Measurements from ENCODE around the gene SCN1B.

Gene SCN1B

DNA sequence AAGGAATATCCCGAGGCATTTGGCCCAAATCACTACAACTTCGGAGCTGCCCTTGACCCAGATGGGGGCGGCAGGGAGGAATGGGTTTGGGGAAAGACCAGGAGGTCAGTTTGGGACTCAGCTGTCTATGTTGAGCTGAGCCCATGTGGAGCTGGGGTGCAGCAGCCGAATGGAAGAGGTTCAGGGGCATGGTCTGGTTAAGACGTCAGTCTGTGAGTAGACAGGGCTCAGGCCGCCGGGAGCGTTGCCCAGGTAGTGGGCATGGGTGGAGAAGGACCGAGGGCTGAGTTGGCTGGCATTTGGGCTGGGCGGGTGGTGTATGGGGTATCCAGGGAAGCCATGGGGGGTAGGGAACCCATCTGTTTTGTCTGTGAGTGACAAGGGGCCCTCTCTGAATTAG, 9.3 kb upstream of the SCN1B start:
- TF ChIP-seq, protein P1, sequence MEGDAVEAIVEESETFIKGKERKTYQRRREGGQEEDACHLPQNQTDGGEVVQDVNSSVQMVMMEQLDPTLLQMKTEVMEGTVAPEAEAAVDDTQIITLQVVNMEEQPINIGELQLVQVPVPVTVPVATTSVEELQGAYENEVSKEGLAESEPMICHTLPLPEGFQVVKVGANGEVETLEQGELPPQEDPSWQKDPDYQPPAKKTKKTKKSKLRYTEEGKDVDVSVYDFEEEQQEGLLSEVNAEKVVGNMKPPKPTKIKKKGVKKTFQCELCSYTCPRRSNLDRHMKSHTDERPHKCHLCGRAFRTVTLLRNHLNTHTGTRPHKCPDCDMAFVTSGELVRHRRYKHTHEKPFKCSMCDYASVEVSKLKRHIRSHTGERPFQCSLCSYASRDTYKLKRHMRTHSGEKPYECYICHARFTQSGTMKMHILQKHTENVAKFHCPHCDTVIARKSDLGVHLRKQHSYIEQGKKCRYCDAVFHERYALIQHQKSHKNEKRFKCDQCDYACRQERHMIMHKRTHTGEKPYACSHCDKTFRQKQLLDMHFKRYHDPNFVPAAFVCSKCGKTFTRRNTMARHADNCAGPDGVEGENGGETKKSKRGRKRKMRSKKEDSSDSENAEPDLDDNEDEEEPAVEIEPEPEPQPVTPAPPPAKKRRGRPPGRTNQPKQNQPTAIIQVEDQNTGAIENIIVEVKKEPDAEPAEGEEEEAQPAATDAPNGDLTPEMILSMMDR (IDR thresholded peaks at IDR 0.05; ENCODE audit: insufficient read depth, low read depth, low read length, missing control alignments), result no peak
- no peak for DNase-seq (ENCODE audit: low read depth)
- H3K4me3 ChIP-seq (ENCODE audit: low read length), result no peak overlapping the region

DNA sequence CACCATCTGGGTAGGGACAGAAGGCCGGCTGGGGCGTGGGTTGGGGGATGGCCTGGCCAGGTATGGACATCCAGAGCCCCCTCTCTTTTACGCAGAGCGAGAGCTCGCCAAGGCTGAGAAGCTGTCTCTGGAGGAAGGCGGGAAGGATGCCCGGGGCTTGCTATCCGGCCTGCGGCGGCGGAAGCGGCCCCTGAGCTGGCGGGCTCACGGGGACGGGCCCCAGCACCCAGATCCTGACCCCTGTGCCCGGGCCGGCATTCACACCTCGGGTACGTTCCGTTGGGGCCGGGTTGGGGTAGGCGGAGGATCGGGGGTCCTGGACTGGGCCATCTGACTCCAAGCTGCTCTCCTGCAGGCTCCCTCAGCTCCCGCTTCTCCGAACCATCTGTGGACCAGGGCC, 8.7 kb upstream of the SCN1B start:
- DNase-seq (ENCODE audit: low read depth), result no peak
- TF ChIP-seq, protein P1 (IDR thresholded peaks at IDR 0.05; ENCODE audit: insufficient read depth, low read depth, low read length, missing control alignments), result no peak
- no peak overlapping the region for H3K4me3 ChIP-seq (ENCODE audit: low read length)

DNA sequence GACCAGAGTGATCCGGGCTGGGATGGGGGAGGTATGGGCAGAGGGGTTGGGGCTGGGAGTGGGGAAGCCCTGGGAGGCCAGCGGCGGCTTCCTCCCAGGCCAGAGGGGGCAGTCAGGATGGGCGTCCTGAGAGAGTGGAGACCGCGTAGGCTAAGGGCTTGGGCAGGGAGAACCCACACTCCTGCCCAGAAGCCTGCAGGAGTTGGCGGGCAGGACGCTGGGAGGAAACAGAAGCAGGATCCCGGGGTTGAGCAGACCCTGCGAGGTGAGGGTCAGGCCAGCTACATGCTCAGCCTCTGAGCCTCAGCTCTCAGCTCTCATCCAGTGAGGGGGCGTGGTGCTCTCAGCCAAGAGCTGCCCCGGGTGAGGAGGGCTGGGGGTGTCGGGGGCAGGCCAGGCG, 7.8 kb upstream of the SCN1B start:
- no peak overlapping the region for H3K4me3 ChIP-seq (ENCODE audit: low read length)
- TF ChIP-seq, protein P1 (IDR thresholded peaks at IDR 0.05; ENCODE audit: insufficient read depth, low read depth, low read length, missing control alignments), result no peak
- DNase-seq (ENCODE audit: low read depth), result no peak

DNA sequence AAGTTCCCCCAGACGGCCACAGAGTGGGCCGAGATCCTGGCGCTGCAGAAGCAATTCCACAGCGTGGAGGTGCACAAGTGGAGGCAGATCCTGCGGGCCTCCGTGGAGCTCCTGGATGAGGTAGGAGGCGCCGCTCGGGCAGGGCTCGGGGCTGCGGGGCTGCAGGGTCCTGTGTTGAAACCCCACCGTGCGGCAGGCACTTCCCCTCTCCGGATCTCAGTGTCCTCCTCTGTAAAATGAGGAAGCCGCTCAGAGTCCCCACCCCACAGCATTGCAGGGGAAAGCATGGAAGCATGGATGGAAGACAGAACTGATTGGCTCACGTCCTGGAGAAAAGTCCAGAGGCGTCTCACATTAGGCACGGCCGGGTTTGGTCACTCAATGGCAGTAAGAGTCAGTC, 6.8 kb upstream of the SCN1B start:
- TF ChIP-seq, protein P1 (IDR thresholded peaks at IDR 0.05; ENCODE audit: insufficient read depth, low read depth, low read length, missing control alignments), result no peak
- H3K4me3 ChIP-seq (ENCODE audit: low read length), result no peak overlapping the region
- no peak for DNase-seq (ENCODE audit: low read depth)

DNA sequence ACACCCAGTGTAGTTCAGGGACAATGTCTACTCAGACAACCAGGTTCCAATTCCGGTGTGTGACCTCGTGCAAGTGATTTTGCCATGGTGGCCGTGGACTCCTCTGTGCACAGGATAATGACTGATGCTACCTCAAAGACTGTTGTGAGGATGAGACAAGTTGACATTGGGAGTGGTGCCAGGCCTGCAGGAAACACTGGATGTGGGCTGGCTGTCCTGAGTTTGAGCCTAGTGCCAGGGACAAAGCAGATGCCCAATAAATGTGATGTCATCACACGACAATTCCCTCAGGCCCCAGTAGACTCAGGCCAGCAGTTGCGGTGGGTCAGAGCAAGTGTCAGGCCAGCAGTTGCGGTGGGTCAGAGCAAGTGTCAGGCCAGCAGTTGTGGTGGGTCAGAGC, 6.2 kb upstream of the SCN1B start:
- no peak overlapping the region for H3K4me3 ChIP-seq (ENCODE audit: low read length)
- DNase-seq (ENCODE audit: low read depth), result no peak
- TF ChIP-seq, protein P1 (IDR thresholded peaks at IDR 0.05; ENCODE audit: insufficient read depth, low read depth, low read length, missing control alignments), result no peak

DNA sequence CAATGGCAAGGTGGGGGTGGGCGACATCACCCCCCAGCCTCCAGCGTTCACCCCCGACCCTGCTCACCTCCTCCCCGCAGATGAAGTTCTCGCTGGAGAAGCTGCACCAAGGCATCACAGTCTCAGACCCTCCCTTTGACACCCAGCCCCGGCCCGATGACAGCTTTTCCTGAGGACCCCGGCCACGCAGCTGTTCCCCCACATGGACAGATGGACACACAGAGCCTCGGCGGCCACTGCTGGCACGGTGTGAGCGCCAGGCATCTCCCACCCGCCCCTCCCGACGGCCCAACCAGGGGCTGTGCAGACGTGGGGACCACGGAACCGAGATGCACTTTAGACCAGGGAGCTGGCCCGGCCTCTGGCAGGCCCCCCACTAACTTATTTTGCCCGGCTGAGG, 4.3 kb upstream of the SCN1B start:
- TF ChIP-seq, protein P1 (IDR thresholded peaks at IDR 0.05; ENCODE audit: insufficient read depth, low read depth, low read length, missing control alignments), result no peak
- DNase-seq (ENCODE audit: low read depth), result no peak
- H3K4me3 ChIP-seq (ENCODE audit: low read length), result no peak overlapping the region

DNA sequence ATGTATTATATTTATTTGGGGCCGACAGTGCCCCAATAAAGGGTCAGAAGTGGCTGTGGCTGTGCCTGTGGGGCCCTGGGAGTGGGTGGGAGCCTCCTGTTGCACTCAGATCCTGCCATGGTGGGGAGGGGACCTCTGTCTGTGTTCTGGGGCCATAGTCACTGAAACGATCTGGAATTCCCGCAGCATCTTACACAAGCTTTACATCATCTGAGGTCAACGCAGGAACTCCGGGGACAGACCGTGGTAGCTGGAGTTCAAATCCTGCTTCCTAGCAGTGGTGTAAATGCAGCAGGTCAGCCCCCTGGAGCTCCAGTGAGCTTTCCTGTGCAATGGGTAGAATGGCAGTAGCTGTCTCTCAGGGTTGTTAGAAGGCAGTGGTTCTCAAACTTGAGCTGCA, 3.9 kb upstream of the SCN1B start:
- TF ChIP-seq, protein P1 (IDR thresholded peaks at IDR 0.05; ENCODE audit: insufficient read depth, low read depth, low read length, missing control alignments), result no peak
- no peak for DNase-seq (ENCODE audit: low read depth)
- no peak overlapping the region for H3K4me3 ChIP-seq (ENCODE audit: low read length)
